ENCODE measurements around the gene UNKL.

UNKL gene

DNA sequence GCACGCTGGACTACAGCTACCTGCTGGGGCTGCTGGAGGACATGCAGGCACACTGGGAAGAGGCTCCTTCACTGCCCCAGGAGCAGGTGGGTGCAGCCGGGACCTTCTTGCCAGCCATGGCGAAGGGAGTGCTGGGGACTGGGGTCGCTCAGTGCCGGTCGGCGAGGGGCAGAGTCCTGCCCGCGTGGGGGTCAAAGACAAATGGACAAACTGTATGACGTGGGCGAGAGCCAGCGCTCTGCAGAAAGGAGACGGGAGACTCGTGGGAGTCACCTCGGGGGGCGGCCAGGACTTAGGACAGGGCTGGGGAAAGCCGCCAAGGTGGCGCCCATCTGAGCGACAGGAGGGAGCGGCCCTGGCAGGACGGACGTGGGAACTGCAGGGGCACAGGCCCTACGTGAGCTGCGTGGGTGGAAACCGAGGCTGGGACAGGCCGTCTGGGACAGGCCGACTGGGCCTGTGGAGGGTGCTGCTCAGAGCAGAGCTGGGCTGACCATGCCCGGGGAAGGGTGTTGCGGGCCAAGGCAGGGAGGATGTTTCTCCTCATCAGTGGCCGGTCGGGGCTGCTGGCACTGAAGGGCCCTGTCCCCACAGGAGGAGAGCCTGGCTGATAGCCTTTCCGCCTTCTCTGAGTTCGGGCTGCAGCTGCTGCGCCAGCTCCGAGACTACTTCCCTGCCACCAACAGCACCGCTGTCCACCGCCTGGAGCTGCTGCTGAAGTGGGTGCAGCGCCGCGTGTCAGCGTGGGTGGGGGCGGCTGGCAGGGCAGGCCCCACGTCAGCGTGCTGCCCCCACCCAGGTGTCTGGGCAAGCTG is 70.9 kb downstream of the UNKL start:
- H3K27ac ChIP-seq (ENCODE audit: low read length): no peak overlapping the region
- H3K4me3 ChIP-seq (ENCODE audit: low read length): peak overlapping the region; percentile 64
- no peak overlapping the region for H3K9ac ChIP-seq (ENCODE audit: low read depth, low read length)
- H3K27me3 ChIP-seq (ENCODE audit: insufficient read depth, low read length): peaks cover 28% of the 10 kb centered on the region
- peaks cover 3% of the 10 kb centered on the region; the same call in 1 of the 2 replicates for H3K36me3 ChIP-seq (ENCODE audit: insufficient read depth, low read depth, low read length)
- no peaks in the 10 kb centered on the region for H3K4me1 ChIP-seq (ENCODE audit: insufficient read depth, low read length)
- no peaks in the 10 kb centered on the region for H3K9me3 ChIP-seq (ENCODE audit: insufficient read depth, low read depth, low read length)

DNA sequence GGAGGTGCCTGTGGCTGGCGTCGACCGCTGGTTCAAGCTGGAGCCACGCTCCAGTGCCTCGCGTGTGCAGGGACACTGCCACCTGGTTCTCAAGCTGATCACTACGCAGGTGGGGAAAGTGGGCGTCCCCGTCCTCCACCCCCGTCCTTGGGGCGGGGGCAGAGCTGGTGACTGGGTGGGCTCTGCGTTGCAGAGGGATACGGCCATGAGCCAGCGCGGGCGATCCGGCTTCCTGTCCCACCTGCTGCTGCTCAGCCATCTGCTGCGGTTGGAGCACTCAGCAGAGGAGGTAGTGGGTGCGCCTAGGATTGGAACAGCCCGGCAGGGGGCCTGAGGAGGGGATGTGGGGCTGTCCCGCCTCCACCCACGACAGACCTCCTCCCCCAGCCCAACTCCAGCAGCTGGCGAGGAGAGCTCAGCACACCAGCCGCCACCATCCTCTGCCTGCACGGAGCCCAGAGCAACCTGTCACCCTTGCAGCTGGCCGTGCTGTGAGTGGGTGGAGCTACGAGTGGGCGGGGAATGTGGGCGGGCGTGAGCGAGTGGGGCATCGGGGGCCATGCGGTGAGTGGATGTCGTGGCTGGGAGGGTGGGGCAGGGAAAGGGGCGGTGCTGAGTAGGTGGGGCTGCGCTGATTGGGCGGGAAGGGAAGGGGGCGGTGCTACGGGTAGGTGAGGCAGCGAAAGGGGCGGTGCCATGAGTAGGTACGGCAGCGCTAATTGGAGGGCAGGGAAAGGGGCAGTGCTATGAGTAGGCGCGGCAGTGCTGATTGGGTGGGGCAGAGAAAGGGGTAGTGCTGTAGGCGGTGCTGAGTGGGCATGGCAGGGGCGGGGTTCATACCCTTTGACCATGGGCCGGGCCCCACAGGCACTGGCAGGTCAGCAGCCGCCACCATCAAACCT is 71.7 kb downstream of the UNKL start:
- peak overlapping the region; percentile 64 for H3K4me3 ChIP-seq (ENCODE audit: low read length)
- no peaks in the 10 kb centered on the region for H3K4me1 ChIP-seq (ENCODE audit: insufficient read depth, low read length)
- no peaks in the 10 kb centered on the region for H3K9me3 ChIP-seq (ENCODE audit: insufficient read depth, low read depth, low read length)
- no peak overlapping the region for H3K9ac ChIP-seq (ENCODE audit: low read depth, low read length)
- no peak overlapping the region for H3K27ac ChIP-seq (ENCODE audit: low read length)
- H3K36me3 ChIP-seq (ENCODE audit: insufficient read depth, low read depth, low read length): no peaks in the 10 kb centered on the region
- peaks cover 28% of the 10 kb centered on the region for H3K27me3 ChIP-seq (ENCODE audit: insufficient read depth, low read length)

DNA sequence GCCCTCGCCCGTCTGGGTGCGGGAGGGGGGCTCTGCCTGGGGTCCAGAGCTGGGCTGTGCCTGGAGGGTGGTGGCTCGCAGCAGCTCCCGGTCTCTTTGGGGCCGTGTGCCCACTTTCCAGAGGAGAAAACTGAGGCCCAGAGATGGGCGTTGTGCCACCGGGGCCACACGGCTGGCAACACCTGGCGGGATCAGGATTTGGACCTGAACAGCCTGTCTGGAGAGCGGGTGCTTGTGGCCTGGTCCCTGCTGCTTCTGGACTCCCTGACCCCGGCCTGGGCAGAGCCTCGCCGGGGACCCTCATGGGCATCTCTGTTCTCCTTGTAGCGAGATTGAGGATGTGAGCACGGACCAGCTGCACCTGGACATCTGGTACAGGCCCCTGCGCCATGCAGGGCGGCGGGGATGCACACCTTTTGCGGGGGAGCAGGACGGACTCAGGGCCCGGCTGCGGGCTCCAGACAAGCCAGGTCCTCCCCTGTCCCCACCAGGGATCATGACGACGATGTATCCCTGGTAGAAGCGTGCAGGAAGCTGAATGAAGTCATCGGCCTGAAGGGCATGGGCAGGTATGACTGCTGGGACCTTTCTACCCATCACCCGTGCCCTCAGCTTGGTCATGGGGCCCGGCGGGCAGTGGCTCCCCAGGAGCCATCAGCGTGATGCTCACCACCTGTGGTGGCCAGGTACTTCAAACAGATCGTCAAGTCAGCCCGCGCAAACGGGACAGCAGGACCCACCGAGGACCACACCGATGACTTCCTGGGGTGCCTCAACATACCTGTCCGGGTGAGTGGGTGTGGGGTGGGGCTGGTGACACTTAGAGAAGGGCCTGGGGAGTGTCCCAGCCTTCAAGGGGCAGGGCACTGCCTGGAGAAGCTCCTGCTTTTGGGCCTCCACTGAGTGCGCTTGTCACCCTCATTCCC is 72.7 kb downstream of the UNKL start:
- Histone ChIP-seq H3K4me1 (ENCODE audit: insufficient read depth, low read length) (no peaks in the 10 kb centered on the region), H3K4me3 (ENCODE audit: low read length) (no peak overlapping the region), H3K27ac (ENCODE audit: low read length) (no peak overlapping the region), H3K9ac (ENCODE audit: low read depth, low read length) (no peak overlapping the region), H3K27me3 (ENCODE audit: insufficient read depth, low read length) (peaks cover 35% of the 10 kb centered on the region), H3K36me3 (ENCODE audit: insufficient read depth, low read depth, low read length) (no peaks in the 10 kb centered on the region), H3K9me3 (ENCODE audit: insufficient read depth, low read depth, low read length) (no peaks in the 10 kb centered on the region)

DNA sequence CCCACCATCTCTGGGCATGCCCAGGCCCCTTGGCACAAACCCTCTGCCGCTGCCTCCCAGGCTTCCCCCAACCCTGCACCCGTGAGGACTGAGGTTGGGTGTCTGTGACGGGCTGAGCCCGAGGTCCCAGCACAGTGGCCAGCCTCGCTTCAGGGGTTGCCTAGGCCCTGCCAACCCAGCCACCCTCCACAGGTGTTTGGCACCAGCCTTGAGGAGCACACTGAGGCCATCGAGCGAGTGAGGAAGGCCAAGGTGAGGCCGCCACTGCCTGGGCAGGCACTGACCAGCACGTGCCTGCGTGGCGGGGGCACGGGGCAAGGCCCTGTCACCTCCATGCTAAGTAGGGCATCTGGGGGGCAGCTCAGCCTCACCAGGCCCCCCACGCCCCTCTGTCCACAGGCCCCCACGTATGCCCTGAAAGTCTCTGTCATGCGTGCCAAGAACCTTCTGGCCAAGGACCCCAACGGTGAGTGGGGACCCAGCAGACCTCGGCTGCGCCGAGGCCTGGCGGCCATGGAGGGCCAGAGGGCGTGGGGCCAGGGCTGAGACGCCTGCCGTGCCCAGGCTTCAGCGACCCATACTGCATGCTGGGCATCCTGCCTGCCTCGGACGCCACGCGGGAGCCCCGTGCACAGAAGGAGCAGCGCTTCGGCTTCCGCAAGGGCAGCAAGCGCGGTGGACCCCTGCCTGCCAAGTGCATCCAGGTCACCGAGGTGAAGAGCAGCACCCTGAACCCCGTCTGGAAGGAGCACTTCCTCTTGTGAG is 73.6 kb downstream of the UNKL start:
- H3K9ac ChIP-seq (ENCODE audit: low read depth, low read length): no peak overlapping the region
- H3K9me3 ChIP-seq (ENCODE audit: insufficient read depth, low read depth, low read length): no peaks in the 10 kb centered on the region
- H3K27ac ChIP-seq (ENCODE audit: low read length): no peak overlapping the region
- no peak overlapping the region for H3K4me3 ChIP-seq (ENCODE audit: low read length)
- H3K27me3 ChIP-seq (ENCODE audit: insufficient read depth, low read length): peaks cover 43% of the 10 kb centered on the region
- H3K4me1 ChIP-seq (ENCODE audit: insufficient read depth, low read length): no peaks in the 10 kb centered on the region
- H3K36me3 ChIP-seq (ENCODE audit: insufficient read depth, low read depth, low read length): no peaks in the 10 kb centered on the region

DNA sequence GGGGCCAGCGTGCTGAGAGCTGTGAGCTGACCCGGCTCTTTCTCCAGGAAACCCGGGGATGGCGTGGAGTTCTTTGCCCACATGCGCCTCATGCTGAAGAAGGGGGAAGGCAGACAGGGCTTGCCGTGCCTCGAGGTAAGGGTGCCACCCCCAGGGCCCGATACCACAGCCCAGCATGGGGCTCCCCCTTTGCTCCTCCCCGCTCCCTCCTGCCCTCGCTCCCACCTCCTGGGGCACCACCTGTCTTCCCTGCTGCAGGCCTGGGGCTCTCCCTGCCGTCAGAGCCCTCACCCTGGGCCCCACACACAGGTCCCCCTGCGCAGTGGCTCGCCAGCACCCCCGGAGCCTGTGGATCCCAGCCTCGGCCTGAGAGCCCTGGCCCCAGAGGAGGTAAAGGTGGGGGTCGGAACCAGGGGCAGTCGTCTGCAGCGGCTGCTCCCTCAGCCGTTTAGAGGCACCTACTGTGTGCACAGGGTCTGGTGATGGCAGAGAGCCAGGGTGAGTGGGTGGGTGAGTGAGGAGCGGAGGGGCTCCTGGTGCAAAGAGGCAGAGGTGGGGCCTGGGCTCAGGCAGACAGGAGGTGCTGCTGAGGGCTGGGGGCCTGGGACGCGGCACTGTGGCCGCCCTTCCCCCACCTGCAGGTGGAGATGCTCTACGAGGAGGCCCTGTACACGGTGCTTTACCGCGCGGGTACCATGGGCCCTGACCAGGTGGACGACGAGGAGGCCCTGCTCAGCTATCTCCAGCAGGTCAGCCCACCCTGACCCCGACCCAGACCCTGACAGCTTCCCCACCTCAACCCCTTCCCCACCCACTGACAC is 75.4 kb downstream of the UNKL start:
- Histone ChIP-seq H3K27ac (ENCODE audit: low read length) (no peak overlapping the region), H3K27me3 (ENCODE audit: insufficient read depth, low read length) (peaks cover 55% of the 10 kb centered on the region), H3K9ac (ENCODE audit: low read depth, low read length) (no peak overlapping the region), H3K4me3 (ENCODE audit: low read length) (no peak overlapping the region), H3K4me1 (ENCODE audit: insufficient read depth, low read length) (no peaks in the 10 kb centered on the region; the same call in 1 of the 2 replicates), H3K36me3 (ENCODE audit: insufficient read depth, low read depth, low read length) (no peaks in the 10 kb centered on the region), H3K9me3 (ENCODE audit: insufficient read depth, low read depth, low read length) (no peaks in the 10 kb centered on the region)

DNA sequence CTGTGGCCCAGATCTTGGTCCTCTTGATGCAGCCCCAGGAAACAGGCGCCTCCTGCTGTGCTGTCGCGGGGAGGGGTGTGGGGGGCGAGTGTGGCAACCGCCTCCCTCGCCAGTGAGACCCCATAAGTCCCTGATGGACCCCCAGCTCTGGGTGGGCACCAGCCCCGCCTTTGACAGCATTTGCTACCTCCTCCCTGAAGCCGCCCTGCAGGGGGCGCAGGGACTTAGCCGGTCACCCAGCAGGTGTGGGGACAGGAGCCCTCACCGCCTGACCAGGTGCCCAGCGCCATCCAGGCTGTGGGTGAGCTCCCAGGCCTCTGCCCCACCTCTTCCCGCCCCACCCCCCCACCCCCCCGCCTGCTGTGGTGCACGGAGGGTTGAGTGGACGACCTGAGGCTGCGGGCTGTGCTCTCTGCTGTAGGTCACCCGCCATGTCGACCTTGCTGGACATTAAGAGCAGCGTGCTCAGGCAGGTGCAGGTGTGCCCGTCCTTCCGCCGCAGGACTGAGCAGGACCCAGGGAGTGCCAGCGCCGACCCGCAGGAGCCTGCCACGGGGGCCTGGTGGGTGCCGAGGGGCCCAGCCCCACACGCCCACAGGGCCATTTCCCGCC is 76.3 kb downstream of the UNKL start:
- Histone ChIP-seq H3K36me3 (ENCODE audit: insufficient read depth, low read depth, low read length) (no peaks in the 10 kb centered on the region), H3K9me3 (ENCODE audit: insufficient read depth, low read depth, low read length) (no peaks in the 10 kb centered on the region), H3K9ac (ENCODE audit: low read depth, low read length) (no peak overlapping the region), H3K27me3 (ENCODE audit: insufficient read depth, low read length) (peaks cover 57% of the 10 kb centered on the region), H3K4me1 (ENCODE audit: insufficient read depth, low read length) (no peaks in the 10 kb centered on the region; the same call in 1 of the 2 replicates), H3K27ac (ENCODE audit: low read length) (no peak overlapping the region), H3K4me3 (ENCODE audit: low read length) (no peak overlapping the region)

DNA sequence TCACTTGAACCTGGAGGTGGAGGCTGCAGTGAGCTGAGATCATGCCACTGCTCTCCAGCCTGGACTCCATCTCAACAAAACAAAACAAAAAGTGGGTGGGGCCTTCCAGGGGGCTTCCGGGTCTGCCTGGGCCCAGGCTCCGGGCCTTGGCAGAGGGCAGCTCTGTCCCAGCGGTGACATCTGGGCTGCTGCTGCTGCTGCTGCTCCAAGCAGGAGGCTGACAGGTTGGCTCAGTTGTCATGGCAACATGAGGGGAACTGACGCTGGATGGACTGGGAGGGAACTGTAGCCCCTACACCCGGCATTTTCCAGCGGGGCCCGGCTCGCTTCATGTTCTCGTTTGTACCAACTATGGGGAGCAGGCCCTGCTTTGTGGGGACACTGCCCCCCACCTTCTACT is 77.0 kb downstream of the UNKL start:
- H3K27me3 ChIP-seq (ENCODE audit: insufficient read depth, low read length): peaks cover 63% of the 10 kb centered on the region
- no peak overlapping the region for H3K9ac ChIP-seq (ENCODE audit: low read depth, low read length)
- H3K9me3 ChIP-seq (ENCODE audit: insufficient read depth, low read depth, low read length): no peaks in the 10 kb centered on the region
- H3K4me1 ChIP-seq (ENCODE audit: insufficient read depth, low read length): no peaks in the 10 kb centered on the region; the same call in 1 of the 2 replicates
- H3K36me3 ChIP-seq (ENCODE audit: insufficient read depth, low read depth, low read length): no peaks in the 10 kb centered on the region
- H3K27ac ChIP-seq (ENCODE audit: low read length): no peak overlapping the region
- H3K4me3 ChIP-seq (ENCODE audit: low read length): no peak overlapping the region

DNA sequence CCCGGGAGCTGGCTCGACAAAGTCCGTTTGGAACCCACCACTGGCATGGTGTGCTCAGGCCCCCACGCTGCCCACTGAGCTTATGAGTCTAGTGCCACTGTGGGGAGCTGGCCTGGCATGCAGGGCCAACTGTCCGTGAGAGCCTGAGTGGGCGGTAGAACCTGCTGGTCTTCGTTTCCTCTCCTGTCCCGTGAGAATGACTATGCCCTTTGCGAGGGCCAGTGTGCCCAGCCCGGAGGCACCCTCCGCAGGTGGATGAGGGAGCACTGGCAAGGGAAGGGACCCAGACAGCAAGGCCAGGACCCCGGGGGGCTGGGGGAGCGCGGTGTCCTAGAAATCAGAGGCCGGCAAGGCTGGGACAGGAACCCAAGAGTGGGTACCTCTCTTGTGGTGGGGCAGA is 77.9 kb downstream of the UNKL start:
- H3K9ac ChIP-seq (ENCODE audit: low read depth, low read length): no peak overlapping the region
- H3K36me3 ChIP-seq (ENCODE audit: insufficient read depth, low read depth, low read length): no peaks in the 10 kb centered on the region
- H3K27ac ChIP-seq (ENCODE audit: low read length): no peak overlapping the region
- no peaks in the 10 kb centered on the region for H3K9me3 ChIP-seq (ENCODE audit: insufficient read depth, low read depth, low read length)
- H3K4me1 ChIP-seq (ENCODE audit: insufficient read depth, low read length): peaks cover 5% of the 10 kb centered on the region; the same call in 1 of the 2 replicates
- no peak overlapping the region for H3K4me3 ChIP-seq (ENCODE audit: low read length)
- H3K27me3 ChIP-seq (ENCODE audit: insufficient read depth, low read length): peaks cover 63% of the 10 kb centered on the region

DNA sequence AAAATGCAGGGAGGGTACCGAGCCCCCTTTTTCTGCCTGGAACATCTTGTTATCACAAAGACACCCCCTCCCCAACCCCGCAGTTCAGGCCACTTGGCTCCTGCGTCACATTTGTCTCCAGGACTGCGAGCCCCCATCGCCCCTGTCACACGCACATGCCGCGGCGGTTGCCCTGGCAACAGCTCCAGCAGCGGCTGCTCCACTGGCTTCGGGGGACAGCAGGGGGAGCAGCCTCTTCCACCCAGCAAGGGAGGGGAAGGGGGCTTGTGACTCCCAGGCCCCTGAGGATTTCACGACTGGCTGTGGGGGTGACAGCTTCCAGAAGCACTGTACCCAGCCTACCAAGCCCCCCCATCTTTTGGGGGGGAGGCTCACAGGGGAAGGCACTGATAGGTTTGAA is 78.5 kb downstream of the UNKL start:
- H3K4me3 ChIP-seq (ENCODE audit: low read length): no peak overlapping the region
- peaks cover 5% of the 10 kb centered on the region; the same call in 1 of the 2 replicates for H3K4me1 ChIP-seq (ENCODE audit: insufficient read depth, low read length)
- no peak overlapping the region for H3K9ac ChIP-seq (ENCODE audit: low read depth, low read length)
- H3K27me3 ChIP-seq (ENCODE audit: insufficient read depth, low read length): peaks cover 64% of the 10 kb centered on the region
- H3K36me3 ChIP-seq (ENCODE audit: insufficient read depth, low read depth, low read length): no peaks in the 10 kb centered on the region
- H3K27ac ChIP-seq (ENCODE audit: low read length): no peak overlapping the region
- no peaks in the 10 kb centered on the region for H3K9me3 ChIP-seq (ENCODE audit: insufficient read depth, low read depth, low read length)

Measured in iPS-20b (cell line).